CD4-positive, alpha-beta T cell (primary cell): Measurements from ENCODE around the gene LRP11. TPM values are rescaled to one million over a fixed set of nuclear protein-coding genes. Genes with fewer than 3 reads are reported as not detected.
"Not testable (repeated sequence)": the region's sequence is repeated elsewhere in the genome, so short reads cannot be mapped to it uniquely, and the experiment has no call there.

Experiments
- ATAC-seq: fragments of 200-7000 bp; cut with Tn5 transposase; one replicate; pipeline ENCODE4 v1.10.0; 2022; ENCODE audit warnings: mild to moderate bottlenecking; ENCODE audit not compliant: poor library complexity
- CTCF ChIA-PET: fragments of 350-600 bp; sonication (Branson Sonifier 250); formaldehyde crosslinking; loops from one replicate; lab custom pipeline; 2021; ENCODE audit warnings: antibody characterized with exemption, inconsistent platforms; lab: Charles Lee
- POLR2A ChIA-PET: fragments of 350-600 bp; sonication (Branson Sonifier 250); formaldehyde crosslinking; loops from one replicate; lab custom pipeline; 2021; ENCODE audit warnings: antibody characterized with exemption, inconsistent platforms; lab: Charles Lee
- DNase-seq, 14 experiments: peaks; one replicate each; pipeline ENCODE4 v3.0.0-alpha.2; 2013 to 2020; ENCODE audit warnings: mixed read lengths in 2 of 14
- H3K27ac ChIP-seq, 2 donors: one replicate each; pipeline versions ENCODE4 v1.5.1 to v1.7.0; 2013; ENCODE audit warnings: low read length in 2 of 2, low read depth in 1 of 2, mild to moderate bottlenecking in 1 of 2
- H3K27me3 ChIP-seq, 2 experiments: 1 replicate in 1 of 2; 2 replicates in 1 of 2; pipeline versions ENCODE4 v1.6.1 to v1.7.0; 2013; ENCODE audit warnings: low read length in 2 of 2, control low read depth in 1 of 2, mild to moderate bottlenecking in 1 of 2, moderate library complexity in 1 of 2; ENCODE audit not compliant: insufficient read depth in 2 of 2, control insufficient read depth in 1 of 2
- H3K36me3 ChIP-seq: one replicate; pipeline ENCODE4 v1.6.1; 2013; ENCODE audit warnings: low read length, control low read depth; ENCODE audit not compliant: insufficient read depth
- H3K4me1 ChIP-seq: one replicate; pipeline ENCODE4 v1.6.1; 2013; ENCODE audit warnings: low read length, control low read depth; ENCODE audit not compliant: insufficient read depth
- H3K4me3 ChIP-seq: one replicate; pipeline ENCODE4 v1.5.1; 2013; ENCODE audit warnings: mild to moderate bottlenecking, low read length, moderate library complexity
- H3K9me3 ChIP-seq, 2 experiments: 1 replicate in 1 of 2; 2 replicates in 1 of 2; pipeline versions ENCODE4 v1.6.1 to v1.7.0; 2013; ENCODE audit warnings: low read length in 2 of 2, mild to moderate bottlenecking in 2 of 2, control low read depth in 1 of 2, moderate library complexity in 1 of 2; ENCODE audit not compliant: control insufficient read depth in 1 of 2, insufficient read depth in 1 of 2
- H3K27ac Mint-ChIP-seq: one replicate; pipeline ENCODE4 v1.8.0; 2020; ENCODE audit warnings: mixed read lengths
- H3K27me3 Mint-ChIP-seq: one replicate; pipeline ENCODE4 v1.8.0; 2021; ENCODE audit warnings: mixed read lengths
- H3K36me3 Mint-ChIP-seq: one replicate; pipeline ENCODE4 v1.8.0; 2021; ENCODE audit warnings: low read depth, mixed read lengths
- H3K4me1 Mint-ChIP-seq: one replicate; pipeline ENCODE4 v1.8.0; 2021; ENCODE audit warnings: low read depth, mixed read lengths
- H3K4me3 Mint-ChIP-seq: one replicate; pipeline ENCODE4 v1.8.0; 2020; ENCODE audit warnings: mild to moderate bottlenecking, mixed read lengths
- H3K9me3 Mint-ChIP-seq: one replicate; pipeline ENCODE4 v1.8.0; 2020; ENCODE audit warnings: mixed read lengths
- intact Hi-C, 2 experiments: fragments of 100-400 bp; cut with DNase I in 1 of 2; cut with micrococcal nuclease in 1 of 2; formaldehyde crosslinking; loops; one replicate each; pipeline versions ENCODE4 v1.15.1 to v1.9.0; 2023 to 2025; cut with DNase I, micrococcal nuclease
- total RNA-seq, 174 experiments: library from RNA in 2 of 174; stranded (reverse) in 2 of 174; gene quantifications; one replicate each; pipeline ENCODE4 v1.2.3 and lab custom pipeline; 2021 to 2026
- TF ChIP-seq, protein P1 (sequence below): fragments of 200-600 bp; IDR thresholded peaks from one replicate; pipeline ENCODE4 v1.8.0; 2022; ENCODE audit warnings: antibody characterized with exemption, mild to moderate bottlenecking

The LRP11 gene
- total RNA-seq, 2 experiments from 2014 or later, result 0.75 to 0.99 TPM

DNA sequence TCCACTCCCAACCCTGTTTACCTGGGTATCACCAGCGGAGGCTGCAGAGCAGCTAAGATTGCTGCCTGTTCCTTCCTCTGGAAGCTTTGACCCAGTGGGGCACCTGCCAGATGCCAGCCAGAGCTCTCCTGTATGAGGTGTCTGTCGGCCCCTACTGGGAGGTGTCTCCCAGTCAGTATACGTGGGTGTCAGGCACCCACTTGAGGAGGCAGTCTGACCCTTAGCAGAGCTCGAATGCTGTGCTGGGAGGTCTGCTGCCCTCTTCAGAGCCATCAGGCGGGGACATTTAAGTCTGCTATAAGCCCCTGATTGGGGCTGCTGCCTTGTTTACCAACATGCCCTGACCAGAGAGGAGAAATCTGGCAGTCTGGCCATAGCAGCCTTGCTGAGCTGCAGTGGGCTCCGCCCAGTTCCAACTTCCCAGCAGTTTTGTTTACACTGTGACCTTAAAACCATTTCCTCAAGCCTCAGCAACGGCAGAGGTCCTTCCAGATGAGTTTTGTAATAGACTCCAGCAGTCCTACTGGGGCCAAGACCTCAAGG, 31.0 kb upstream of the LRP11 start:
- H3K4me3 Mint-ChIP-seq, result no peak overlapping the region
- POLR2A ChIA-PET, result no interaction called here

DNA sequence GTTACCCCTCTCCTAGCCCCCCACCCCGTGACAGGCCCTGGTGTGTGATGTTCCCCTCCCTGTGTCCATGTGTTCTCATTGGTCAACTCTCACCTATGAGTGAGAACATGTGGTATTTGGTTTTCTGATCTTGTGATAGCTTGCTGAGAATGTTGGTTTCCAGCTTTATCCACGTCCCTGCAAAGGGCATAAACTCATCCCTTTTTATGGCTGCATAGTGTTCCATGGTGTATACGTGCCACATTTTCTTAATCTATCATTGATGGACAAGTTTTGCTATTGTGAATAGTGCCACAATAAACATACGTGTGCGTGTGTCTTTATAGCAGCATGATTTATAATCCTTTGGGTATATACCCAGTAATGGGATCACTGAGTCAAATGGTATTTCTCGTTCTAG, 27.7 kb upstream of the LRP11 start:
- H3K4me3 Mint-ChIP-seq, intact Hi-C loops, H3K4me1 Mint-ChIP-seq, ATAC-seq, H3K9me3 Mint-ChIP-seq, CTCF ChIA-PET, H3K4me3 ChIP-seq, DNase-seq, H3K27ac Mint-ChIP-seq, POLR2A ChIA-PET, H3K27me3 ChIP-seq, H3K9me3 ChIP-seq, H3K36me3 ChIP-seq, H3K36me3 Mint-ChIP-seq, H3K27ac ChIP-seq, H3K27me3 Mint-ChIP-seq: not testable (repeated sequence)
- peaks cover 12% of the 10 kb centered on the region for H3K4me1 ChIP-seq

More for the DNA sequence above, 31.0 kb upstream of the LRP11 start:
- Histone ChIP-seq H3K4me3 (no peak overlapping the region), H3K27me3 (no peaks in the 10 kb centered on the region), H3K9me3 (no peaks in the 10 kb centered on the region), H3K4me1 (peaks cover 20% of the 10 kb centered on the region), H3K27ac (no peak overlapping the region), H3K36me3 (no peaks in the 10 kb centered on the region)
- TF ChIP-seq, protein P1, sequence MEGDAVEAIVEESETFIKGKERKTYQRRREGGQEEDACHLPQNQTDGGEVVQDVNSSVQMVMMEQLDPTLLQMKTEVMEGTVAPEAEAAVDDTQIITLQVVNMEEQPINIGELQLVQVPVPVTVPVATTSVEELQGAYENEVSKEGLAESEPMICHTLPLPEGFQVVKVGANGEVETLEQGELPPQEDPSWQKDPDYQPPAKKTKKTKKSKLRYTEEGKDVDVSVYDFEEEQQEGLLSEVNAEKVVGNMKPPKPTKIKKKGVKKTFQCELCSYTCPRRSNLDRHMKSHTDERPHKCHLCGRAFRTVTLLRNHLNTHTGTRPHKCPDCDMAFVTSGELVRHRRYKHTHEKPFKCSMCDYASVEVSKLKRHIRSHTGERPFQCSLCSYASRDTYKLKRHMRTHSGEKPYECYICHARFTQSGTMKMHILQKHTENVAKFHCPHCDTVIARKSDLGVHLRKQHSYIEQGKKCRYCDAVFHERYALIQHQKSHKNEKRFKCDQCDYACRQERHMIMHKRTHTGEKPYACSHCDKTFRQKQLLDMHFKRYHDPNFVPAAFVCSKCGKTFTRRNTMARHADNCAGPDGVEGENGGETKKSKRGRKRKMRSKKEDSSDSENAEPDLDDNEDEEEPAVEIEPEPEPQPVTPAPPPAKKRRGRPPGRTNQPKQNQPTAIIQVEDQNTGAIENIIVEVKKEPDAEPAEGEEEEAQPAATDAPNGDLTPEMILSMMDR, result no peak
- CTCF ChIA-PET, result interaction anchor here (1.3 kb wide), 1 partner anchor 15 kb away, joined by 3 read pairs; no protein-coding TSS in a partner anchor
- H3K4me1 Mint-ChIP-seq, result peaks cover 10% of the 10 kb centered on the region
- H3K36me3 Mint-ChIP-seq, result no peaks in the 10 kb centered on the region
- no peaks in the 10 kb centered on the region for H3K27me3 Mint-ChIP-seq
- no peaks in the 10 kb centered on the region for H3K9me3 Mint-ChIP-seq
- ATAC-seq, result no peak
- H3K27ac Mint-ChIP-seq, result no peak overlapping the region
- intact Hi-C loops, result no loop called here
- DNase-seq, result no peak

DNA sequence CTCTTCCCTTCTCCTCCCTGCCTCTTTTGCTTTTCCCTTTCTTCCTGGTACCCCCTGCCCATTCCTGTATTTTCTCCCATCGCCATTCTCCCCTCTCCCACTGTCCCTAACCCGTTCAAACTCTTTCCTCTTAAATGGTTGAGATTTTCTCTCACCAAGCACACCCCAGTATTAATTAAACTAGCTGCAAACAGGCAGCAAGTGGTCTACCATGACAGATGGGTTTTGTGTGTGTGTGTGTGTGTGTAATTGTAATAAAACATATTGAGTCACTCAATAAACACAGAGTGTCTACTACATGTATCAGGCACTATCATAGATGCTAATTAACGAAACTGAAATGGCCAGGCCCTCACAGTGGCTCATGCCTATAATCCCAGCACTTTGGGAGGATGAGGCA, 27.1 kb upstream of the LRP11 start:
- H3K4me1 Mint-ChIP-seq, result peaks cover 7% of the 10 kb centered on the region
- H3K36me3 Mint-ChIP-seq, result no peaks in the 10 kb centered on the region
- Histone ChIP-seq H3K4me3 (no peak overlapping the region), H3K27ac (no peak overlapping the region), H3K36me3 (no peaks in the 10 kb centered on the region), H3K4me1 (peaks cover 6% of the 10 kb centered on the region), H3K27me3 (no peaks in the 10 kb centered on the region), H3K9me3 (no peaks in the 10 kb centered on the region)
- no peak overlapping the region for H3K27ac Mint-ChIP-seq
- DNase-seq (no peak), ATAC-seq (no peak)
- ChIA-PET CTCF (no interaction called here), POLR2A (no interaction called here)
- intact Hi-C loops, result no loop called here
- TF ChIP-seq, protein P1, result no peak
- peaks cover 5% of the 10 kb centered on the region for H3K27me3 Mint-ChIP-seq
- H3K4me3 Mint-ChIP-seq, result no peak overlapping the region
- H3K9me3 Mint-ChIP-seq, result no peaks in the 10 kb centered on the region

DNA sequence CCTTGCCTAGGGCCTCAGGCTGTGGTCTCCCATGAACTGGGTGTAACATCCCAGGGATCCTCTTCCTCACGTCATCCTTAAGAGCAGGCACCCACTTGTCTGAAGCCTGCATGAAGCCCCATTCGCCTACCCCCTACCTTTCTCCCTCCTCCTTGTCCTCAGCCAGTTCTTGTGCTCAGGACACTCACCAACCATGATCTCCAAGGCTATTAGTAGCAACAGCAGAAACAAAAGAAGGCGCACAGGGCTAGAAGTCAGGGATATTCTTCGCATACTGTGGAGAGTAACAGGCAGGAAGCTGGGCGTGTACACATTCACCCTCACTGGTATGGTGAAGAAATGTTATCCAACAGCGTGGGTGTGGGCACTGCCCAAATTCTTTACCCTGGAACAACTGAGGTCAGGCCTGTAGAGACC, 26.5 kb upstream of the LRP11 start:
- no peak overlapping the region for H3K4me3 ChIP-seq
- no peak for DNase-seq
- H3K36me3 Mint-ChIP-seq, result no peaks in the 10 kb centered on the region
- peaks cover 5% of the 10 kb centered on the region for H3K27me3 Mint-ChIP-seq
- H3K9me3 Mint-ChIP-seq, result no peaks in the 10 kb centered on the region
- H3K27me3 ChIP-seq, result no peaks in the 10 kb centered on the region
- TF ChIP-seq, protein P1, result no peak
- no peak overlapping the region for H3K27ac Mint-ChIP-seq
- H3K36me3 ChIP-seq, result no peaks in the 10 kb centered on the region
- H3K4me3 Mint-ChIP-seq, result no peak overlapping the region
- ATAC-seq, result no peak
- H3K27ac ChIP-seq, result no peak overlapping the region
- H3K9me3 ChIP-seq, result no peaks in the 10 kb centered on the region
- ChIA-PET POLR2A (no interaction called here), CTCF (no interaction called here)
- intact Hi-C loops, result no loop called here
- peaks cover 1% of the 10 kb centered on the region for H3K4me1 ChIP-seq
- H3K4me1 Mint-ChIP-seq, result peaks cover 1% of the 10 kb centered on the region
